HG03060 (cell line): ENCODE results near the gene MYO1B.
"Not testable (repeated sequence)": the region's sequence is repeated elsewhere in the genome, so short reads cannot be mapped to it uniquely, and the experiment has no call there.

ENCODE experiments used
- ATAC-seq: cut with Tn5 transposase; IDR thresholded peaks from one replicate; pipeline ENCODE4 v1.9.1; 2021; ENCODE audit warnings: low read depth, moderate number of reproducible peaks; ENCODE audit not compliant: unreplicated experiment

Gene MYO1B

GRCh38 chr2:191436368-191437055 lies 191.3 kb downstream of the MYO1B start:
- ATAC-seq, result no peak

- ATAC-seq, result no peak
Measured at GRCh38 chr2:191439481-191439880, 194.3 kb downstream of the MYO1B start.

GRCh38 chr2:191441496-191442214 lies 196.5 kb downstream of the MYO1B start:
- ATAC-seq, result no peak

- ATAC-seq, result no peak
Measured at GRCh38 chr2:191443446-191443845, 198.2 kb downstream of the MYO1B start.

GRCh38 chr2:191446910-191447309 lies 201.7 kb downstream of the MYO1B start:
- ATAC-seq, result no peak

GRCh38 chr2:191451116-191451515 lies 205.9 kb downstream of the MYO1B start:
- no peak for ATAC-seq

GRCh38 chr2:191452065-191452464 lies 206.9 kb downstream of the MYO1B start:
- no peak for ATAC-seq

GRCh38 chr2:191453761-191454160 lies 208.6 kb downstream of the MYO1B start:
- no peak for ATAC-seq

GRCh38 chr2:191456506-191456905 lies 211.3 kb downstream of the MYO1B start:
- not testable (repeated sequence) for ATAC-seq

GRCh38 chr2:191459158-191459557 lies 214.0 kb downstream of the MYO1B start:
- no peak for ATAC-seq

- ATAC-seq, result no peak
Measured at GRCh38 chr2:191462370-191462769, 217.2 kb downstream of the MYO1B start.

- ATAC-seq, result no peak
Measured at GRCh38 chr2:191463790-191464189, 218.6 kb downstream of the MYO1B start.

GRCh38 chr2:191465766-191466420 lies 220.7 kb downstream of the MYO1B start:
- ATAC-seq, result no peak

GRCh38 chr2:191467113-191467512 lies 221.9 kb downstream of the MYO1B start:
- no peak for ATAC-seq

- no peak for ATAC-seq
Measured at GRCh38 chr2:191470306-191470705, 225.1 kb downstream of the MYO1B start.

GRCh38 chr2:191474464-191474863 lies 229.3 kb downstream of the MYO1B start:
- ATAC-seq, result no peak
